Hepatocyte (in vitro differentiated cells): ENCODE measurements around the gene SCIN.

Experiments used
- EZH2 ChIP-seq: fragments of 200-600 bp; sonication (generic); IDR thresholded peaks from 2 replicates; pipeline ENCODE4 v1.6.1; 2016; ENCODE audit warnings: antibody characterized with exemption, mild to moderate bottlenecking, borderline replicate concordance
- EZH2phosphoT487 ChIP-seq: fragments of 200-600 bp; sonication (generic); IDR thresholded peaks from one replicate; pipeline ENCODE4 v1.6.1; 2018; ENCODE audit warnings: antibody characterized with exemption, mild to moderate bottlenecking, low read depth, moderate library complexity; ENCODE audit not compliant: unreplicated experiment, severe bottlenecking
- TF ChIP-seq, protein P1 (sequence below): fragments of 200-600 bp; sonication (generic); IDR thresholded peaks from 2 replicates; pipeline ENCODE4 v1.5.1; 2016; ENCODE audit warnings: antibody characterized with exemption, mild to moderate bottlenecking; ENCODE audit not compliant: poor library complexity

- TF ChIP-seq, protein P1, sequence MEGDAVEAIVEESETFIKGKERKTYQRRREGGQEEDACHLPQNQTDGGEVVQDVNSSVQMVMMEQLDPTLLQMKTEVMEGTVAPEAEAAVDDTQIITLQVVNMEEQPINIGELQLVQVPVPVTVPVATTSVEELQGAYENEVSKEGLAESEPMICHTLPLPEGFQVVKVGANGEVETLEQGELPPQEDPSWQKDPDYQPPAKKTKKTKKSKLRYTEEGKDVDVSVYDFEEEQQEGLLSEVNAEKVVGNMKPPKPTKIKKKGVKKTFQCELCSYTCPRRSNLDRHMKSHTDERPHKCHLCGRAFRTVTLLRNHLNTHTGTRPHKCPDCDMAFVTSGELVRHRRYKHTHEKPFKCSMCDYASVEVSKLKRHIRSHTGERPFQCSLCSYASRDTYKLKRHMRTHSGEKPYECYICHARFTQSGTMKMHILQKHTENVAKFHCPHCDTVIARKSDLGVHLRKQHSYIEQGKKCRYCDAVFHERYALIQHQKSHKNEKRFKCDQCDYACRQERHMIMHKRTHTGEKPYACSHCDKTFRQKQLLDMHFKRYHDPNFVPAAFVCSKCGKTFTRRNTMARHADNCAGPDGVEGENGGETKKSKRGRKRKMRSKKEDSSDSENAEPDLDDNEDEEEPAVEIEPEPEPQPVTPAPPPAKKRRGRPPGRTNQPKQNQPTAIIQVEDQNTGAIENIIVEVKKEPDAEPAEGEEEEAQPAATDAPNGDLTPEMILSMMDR = no peak
- TF ChIP-seq EZH2 (no peak), EZH2phosphoT487 (no peak)
Measured at GRCh38 chr7:12540850-12541249, 29.7 kb upstream of the SCIN start.
